Sigmoid colon (tissue), 7 donors: ENCODE measurements around the gene TPRX1. TPM values are rescaled to one million over a fixed set of nuclear protein-coding genes. Genes with fewer than 3 reads are reported as not detected.

Source experiments
- DNase-seq: peaks from one replicate; pipeline ENCODE4 v3.0.0-alpha.2; 2019
- H3K27ac ChIP-seq, 4 donors: fragments of 200-600 bp; sonication (generic); one replicate each; pipeline ENCODE4 v1.5.1; 2016 to 2019; ENCODE audit warnings: mild to moderate bottlenecking in 1 of 4
- H3K27me3 ChIP-seq, 3 donors: fragments of 200-600 bp; sonication (generic); one replicate each; pipeline ENCODE4 v1.5.1; 2019; ENCODE audit warnings: mild to moderate bottlenecking in 1 of 3
- H3K36me3 ChIP-seq, 4 donors: fragments of 200-600 bp; sonication (generic); one replicate each; pipeline ENCODE4 v1.5.1; 2016 to 2019
- H3K4me1 ChIP-seq, 4 donors: fragments of 200-600 bp; sonication (generic); one replicate each; pipeline ENCODE4 v1.5.1; 2017 to 2019
- H3K4me3 ChIP-seq, 4 donors: fragments of 200-600 bp; sonication (generic); one replicate each; pipeline ENCODE4 v1.5.1; 2017 to 2019; ENCODE audit warnings: mild to moderate bottlenecking in 2 of 4, moderate library complexity in 1 of 4
- H3K9me3 ChIP-seq, 4 donors: fragments of 200-600 bp in 3 of 4; sonication (generic) in 3 of 4; one replicate each; pipeline versions ENCODE4 v1.5.1 to v1.6.1; 2013 to 2019
- CTCF ChIP-seq, 4 experiments: fragments of 450-650 bp in 3 of 4; fragments of 200-600 bp in 1 of 4; IDR thresholded peaks; one replicate each; pipeline ENCODE4 v1.5.1; 2016 to 2019; ENCODE audit warnings: antibody characterized with exemption in 4 of 4, mild to moderate bottlenecking in 3 of 4, moderate library complexity in 2 of 4
- EP300 ChIP-seq, 4 donors: sonication (generic); formaldehyde crosslinking; IDR thresholded peaks; one replicate each; pipeline ENCODE4 v1.6.1; 2017; ENCODE audit warnings: antibody characterized with exemption in 4 of 4
- POLR2A ChIP-seq, 2 donors: fragments of 450-650 bp; IDR thresholded peaks; one replicate each; pipeline ENCODE4 v1.6.1; 2016; ENCODE audit warnings: antibody characterized with exemption in 2 of 2, mild to moderate bottlenecking in 2 of 2, moderate library complexity in 2 of 2
- POLR2AphosphoS5 ChIP-seq, 4 donors: sonication (generic); formaldehyde crosslinking; IDR thresholded peaks; one replicate each; pipeline ENCODE4 v1.6.1; 2017; ENCODE audit warnings: antibody characterized with exemption in 4 of 4
- WGBS, 2 donors: extraction: QIAGEN DNeasy Blood & Tissue Kit; methylation state at CpG; one replicate each; pipeline ENCODE4 v1.1.7; 2013; 5-methylcytosine and 5-hydroxymethylcytosine counted together
- intact Hi-C: fragments of 100-400 bp; cut with DNase I; formaldehyde crosslinking; loops from one replicate; pipeline ENCODE4 v1.15.1; 2023
- polyA plus RNA-seq, 3 donors: library from polyadenylated mRNA; stranded (reverse); fragments of 200-250 nt; gene quantifications; one replicate each; pipeline ENCODE4 v1.2.3, GENCODE V29; 2013
- total RNA-seq, 4 donors: library from RNA; depleted of rRNA; stranded (reverse); fragments of >200 nt; gene quantifications; one replicate each; pipeline ENCODE4 v1.1.0, GENCODE V29; 2016
- donor health status: healthy with polysubstance abuse.
- donor health status: Bipolar disorder and iron deficiency.
- donor health status: healthy.

The TPRX1 gene
- total and polyA plus RNA-seq, 7 donors: not detected

DNA sequence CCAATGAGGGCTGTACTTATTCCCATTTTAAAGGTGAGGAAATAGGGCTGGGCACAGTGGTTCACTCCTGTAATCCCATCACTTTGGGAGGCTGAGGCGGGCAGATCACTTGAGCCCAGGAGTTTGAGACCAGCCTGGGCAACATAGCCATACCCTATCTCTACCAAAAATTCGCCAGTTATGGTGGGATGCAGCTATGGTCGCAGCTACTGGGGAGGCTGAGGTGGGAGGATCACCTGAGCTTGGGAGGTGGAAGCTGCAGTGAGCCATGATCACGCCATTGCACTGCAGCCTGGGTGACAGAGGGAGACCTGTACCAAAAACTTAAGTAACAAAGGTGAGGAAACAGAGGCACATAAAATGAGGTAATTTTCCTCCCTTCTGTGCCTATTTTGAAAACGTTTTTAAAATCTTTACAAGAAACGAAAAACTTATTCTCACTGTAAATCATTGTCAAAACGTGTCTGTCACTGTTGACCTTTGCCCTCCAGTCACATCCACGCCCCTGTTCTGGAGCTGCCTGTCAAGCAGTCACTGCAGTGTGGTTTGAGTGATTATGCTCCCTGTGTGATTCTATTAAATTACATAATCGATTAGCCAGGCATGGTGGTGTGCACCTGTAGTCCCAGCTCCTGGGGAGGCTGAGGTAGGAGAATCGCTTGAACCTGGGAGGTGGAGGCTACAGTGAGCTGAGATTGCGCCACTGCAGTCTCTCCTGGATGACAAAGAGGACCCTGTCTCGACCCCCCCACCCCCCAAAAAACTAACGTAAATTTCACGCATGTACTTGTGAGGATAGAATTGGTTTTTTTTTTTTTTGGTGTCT, 46.5 kb downstream of the TPRX1 start:
- intact Hi-C loops: no loop called here
- H3K36me3 ChIP-seq: peaks cover 45 to 71% (median 56%) of the 10 kb centered on the region in 4 donors
- H3K9me3 ChIP-seq: no peaks in the 10 kb centered on the region
- TF ChIP-seq POLR2AphosphoS5 (IDR thresholded peaks at IDR 0.05) (no peak), POLR2A (IDR thresholded peaks at IDR 0.05) (no peak), EP300 (IDR thresholded peaks at IDR 0.05) (no peak), CTCF (IDR thresholded peaks at IDR 0.05) (no peak)
- H3K4me1 ChIP-seq: no peaks in the 10 kb centered on the region
- H3K27me3 ChIP-seq: no peaks in the 10 kb centered on the region
- H3K4me3 ChIP-seq: no peak overlapping the region
- no peak for DNase-seq
- H3K27ac ChIP-seq: no peak overlapping the region
- 29 to 70% methylated on average over 14 of the region's 14 CpGs for WGBS, 2 donors

DNA sequence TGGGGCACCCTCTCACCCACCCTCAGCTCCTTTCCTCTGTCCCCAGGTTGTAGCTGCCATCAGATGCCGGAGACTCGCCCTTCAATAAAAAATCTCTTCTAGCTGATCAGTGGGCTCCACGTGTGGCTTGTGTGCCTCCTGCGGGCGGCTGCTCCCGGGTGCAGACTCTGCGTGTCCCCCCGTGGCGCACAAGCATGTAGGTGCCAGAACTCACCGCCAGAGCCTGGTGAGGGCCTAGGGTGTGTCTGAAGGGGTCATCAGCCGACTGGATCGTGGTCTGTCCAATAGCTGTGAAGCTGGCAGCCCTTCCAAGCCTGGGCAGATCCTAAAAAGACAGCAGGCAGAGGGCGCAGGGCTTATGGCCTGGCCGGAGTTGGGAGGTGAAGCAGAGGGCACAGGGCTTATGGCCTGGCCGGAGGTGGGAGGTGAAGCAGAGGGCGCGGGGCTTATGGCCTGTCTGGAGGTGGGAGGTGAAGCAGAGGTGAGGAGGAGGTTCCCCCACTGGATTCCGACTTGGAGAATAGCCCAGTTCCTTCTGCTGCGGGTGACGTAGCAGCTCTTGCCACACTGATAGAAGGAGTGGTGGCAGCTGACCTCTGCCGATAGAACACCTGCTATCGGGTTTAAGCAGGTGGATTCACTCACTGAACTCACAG, 47.3 kb downstream of the TPRX1 start:
- Histone ChIP-seq H3K36me3 (peaks cover 53 to 78% (median 64%) of the 10 kb centered on the region in 4 donors), H3K27me3 (no peaks in the 10 kb centered on the region), H3K4me3 (no peak overlapping the region), H3K9me3 (no peaks in the 10 kb centered on the region), H3K4me1 (no peaks in the 10 kb centered on the region), H3K27ac (no peak overlapping the region)
- TF ChIP-seq CTCF (IDR thresholded peaks at IDR 0.05) (no peak), POLR2AphosphoS5 (IDR thresholded peaks at IDR 0.05) (no peak), EP300 (IDR thresholded peaks at IDR 0.05) (no peak), POLR2A (IDR thresholded peaks at IDR 0.05) (no peak)
- intact Hi-C loops: no loop called here
- 32 to 78% methylated on average over 22 of the region's 22 CpGs for WGBS, 2 donors
- no peak for DNase-seq

DNA sequence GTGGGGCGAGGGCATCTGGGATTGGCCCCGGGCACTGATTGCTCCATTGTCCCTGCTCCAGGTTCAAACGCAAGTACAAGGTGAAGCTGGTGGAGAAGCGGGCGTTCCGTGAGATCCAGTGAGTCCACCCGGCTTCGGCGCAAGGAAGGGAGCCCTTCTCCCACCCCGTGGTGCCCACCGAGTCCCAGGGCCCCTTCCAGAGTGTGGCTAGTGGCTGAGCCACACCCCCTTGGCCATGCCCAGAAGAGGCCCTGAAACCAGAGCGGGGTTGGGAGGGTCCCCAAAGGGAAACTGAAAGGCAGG, 47.8 kb downstream of the TPRX1 start:
- H3K9me3 ChIP-seq: no peaks in the 10 kb centered on the region
- TF ChIP-seq POLR2AphosphoS5 (IDR thresholded peaks at IDR 0.05): no peak
- no peak for TF ChIP-seq POLR2A (IDR thresholded peaks at IDR 0.05)
- no peak for TF ChIP-seq CTCF (IDR thresholded peaks at IDR 0.05)
- TF ChIP-seq EP300 (IDR thresholded peaks at IDR 0.05): no peak
- peaks cover 58 to 83% (median 68%) of the 10 kb centered on the region in 4 donors for H3K36me3 ChIP-seq
- intact Hi-C loops: no loop called here
- H3K4me1 ChIP-seq: no peaks in the 10 kb centered on the region
- WGBS, 2 donors: 79 to 93% methylated on average over 12 of the region's 12 CpGs
- no peaks in the 10 kb centered on the region for H3K27me3 ChIP-seq
- no peak overlapping the region for H3K4me3 ChIP-seq
- H3K27ac ChIP-seq: no peak overlapping the region
- no peak for DNase-seq

DNA sequence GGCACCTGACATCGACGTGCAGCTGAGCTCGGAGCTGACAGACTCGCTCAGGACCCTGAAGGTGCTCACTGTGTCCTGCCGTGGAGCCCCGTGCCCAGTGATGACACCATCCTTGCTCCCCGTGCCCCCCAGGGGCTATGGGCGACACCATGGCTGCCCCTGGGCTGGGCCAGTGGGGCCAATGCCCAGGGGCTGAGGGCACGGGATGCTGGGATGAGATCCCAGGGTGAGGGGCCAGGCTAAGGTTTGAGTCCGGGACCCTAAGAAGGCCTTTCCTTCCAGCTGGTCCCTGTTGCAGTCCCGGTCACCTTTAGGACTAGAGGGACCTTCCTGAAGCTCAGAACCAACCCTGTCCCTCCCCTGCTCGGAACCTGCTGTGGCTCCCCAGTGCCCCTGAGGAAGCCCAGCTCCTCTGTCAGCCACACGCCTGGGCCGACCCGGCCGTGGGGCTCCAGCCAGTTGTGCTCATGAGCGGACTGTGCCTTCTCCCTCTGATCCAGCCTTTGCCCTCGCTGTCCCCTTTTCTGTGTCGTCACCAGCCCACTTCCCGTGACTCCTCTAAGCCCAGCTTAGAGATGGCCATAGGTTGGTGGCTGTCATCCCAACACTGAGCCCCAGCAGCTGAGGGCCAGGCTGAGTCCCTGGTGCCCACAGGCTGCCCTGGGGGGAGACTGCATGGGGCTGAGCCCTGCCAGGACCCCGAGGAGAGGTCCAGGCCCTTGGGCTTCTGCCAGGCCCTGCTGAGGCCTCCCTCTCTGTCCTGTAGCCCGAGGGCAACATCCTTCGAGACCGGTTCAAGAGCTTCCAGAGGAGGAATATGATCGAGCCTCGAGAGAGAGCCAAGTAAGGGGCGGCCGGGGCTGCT, 48.4 kb downstream of the TPRX1 start:
- Histone ChIP-seq H3K27ac (no peak overlapping the region), H3K4me3 (no peak overlapping the region), H3K9me3 (no peaks in the 10 kb centered on the region), H3K27me3 (no peaks in the 10 kb centered on the region), H3K36me3 (peaks cover 64 to 89% (median 74%) of the 10 kb centered on the region in 4 donors), H3K4me1 (no peaks in the 10 kb centered on the region)
- 89 to 93% methylated on average over 28 of the region's 28 CpGs for WGBS, 2 donors
- no peak for TF ChIP-seq POLR2A (IDR thresholded peaks at IDR 0.05)
- TF ChIP-seq CTCF (IDR thresholded peaks at IDR 0.05): no peak
- no peak for TF ChIP-seq EP300 (IDR thresholded peaks at IDR 0.05)
- TF ChIP-seq POLR2AphosphoS5 (IDR thresholded peaks at IDR 0.05): no peak
- intact Hi-C loops: no loop called here
- no peak for DNase-seq
